ENCODE results near the gene LARGE1.

The LARGE1 gene

DNA sequence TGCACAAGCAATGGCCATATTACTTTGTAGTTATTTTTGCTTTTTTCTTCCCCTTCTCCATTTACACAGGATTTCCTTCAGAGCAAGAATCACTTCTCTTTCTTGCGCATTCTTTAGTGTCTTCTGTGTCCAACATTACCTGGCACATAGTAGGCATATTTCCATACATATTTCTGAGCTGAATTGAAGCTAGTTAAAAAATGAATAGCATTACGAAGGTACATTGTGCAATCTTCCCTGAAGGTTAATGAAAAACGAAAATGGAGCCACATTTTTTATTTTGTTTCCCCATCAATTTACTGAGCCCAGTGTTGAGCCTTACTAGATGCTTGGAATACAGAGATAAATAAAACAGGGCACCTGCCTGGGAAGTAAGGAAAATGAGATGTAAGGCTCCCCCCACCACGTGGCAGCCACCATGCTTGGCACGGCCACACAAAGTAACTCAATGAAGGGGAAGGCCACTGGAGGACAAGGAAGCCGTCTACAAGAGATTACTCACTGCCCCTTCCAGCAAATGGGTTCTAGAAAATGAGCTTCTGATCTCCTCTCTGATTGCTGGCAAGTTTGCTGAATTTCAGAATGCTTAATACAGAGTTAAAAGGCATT lies 381.9 kb downstream of the LARGE1 start:
- DNase-seq (ENCODE audit: extremely low read depth in 1 of 2, low read depth in 1 of 2): no peak

GRCh38 chr22:33537059-33537458 lies 383.2 kb downstream of the LARGE1 start:
- no peak for DNase-seq (ENCODE audit: extremely low read depth in 1 of 2, low read depth in 1 of 2)

- DNase-seq (ENCODE audit: extremely low read depth in 1 of 2, low read depth in 1 of 2): no peak
These were observed 384.1 kb downstream of the LARGE1 start for GRCh38 chr22:33535937-33536875.

- DNase-seq (ENCODE audit: extremely low read depth in 1 of 2, low read depth in 1 of 2): no peak
These were observed 390.7 kb downstream of the LARGE1 start for GRCh38 chr22:33529424-33530113.

DNA sequence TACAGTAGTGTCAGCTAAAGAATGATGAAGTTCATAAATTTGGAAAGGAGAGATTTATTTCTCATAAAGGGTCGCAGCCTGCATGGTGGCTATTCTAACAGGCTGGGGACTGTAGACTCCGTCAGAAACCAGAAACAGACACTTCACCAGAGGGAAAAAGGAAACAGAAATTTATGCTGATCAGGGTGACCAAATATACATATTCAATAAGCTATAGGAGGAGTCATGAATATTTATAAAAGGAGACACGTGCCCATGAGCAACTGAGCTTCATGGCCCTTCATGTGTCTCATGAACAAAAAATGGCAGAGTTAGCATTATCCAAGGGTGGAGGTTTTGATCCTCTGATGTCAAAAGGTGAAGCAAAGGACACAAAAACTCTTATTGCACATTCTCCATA lies 392.1 kb downstream of the LARGE1 start:
- no peak for DNase-seq (ENCODE audit: extremely low read depth in 1 of 2, low read depth in 1 of 2)

- DNase-seq (ENCODE audit: extremely low read depth in 1 of 2, low read depth in 1 of 2): no peak
These were observed 393.7 kb downstream of the LARGE1 start for GRCh38 chr22:33526434-33527107.

DNA sequence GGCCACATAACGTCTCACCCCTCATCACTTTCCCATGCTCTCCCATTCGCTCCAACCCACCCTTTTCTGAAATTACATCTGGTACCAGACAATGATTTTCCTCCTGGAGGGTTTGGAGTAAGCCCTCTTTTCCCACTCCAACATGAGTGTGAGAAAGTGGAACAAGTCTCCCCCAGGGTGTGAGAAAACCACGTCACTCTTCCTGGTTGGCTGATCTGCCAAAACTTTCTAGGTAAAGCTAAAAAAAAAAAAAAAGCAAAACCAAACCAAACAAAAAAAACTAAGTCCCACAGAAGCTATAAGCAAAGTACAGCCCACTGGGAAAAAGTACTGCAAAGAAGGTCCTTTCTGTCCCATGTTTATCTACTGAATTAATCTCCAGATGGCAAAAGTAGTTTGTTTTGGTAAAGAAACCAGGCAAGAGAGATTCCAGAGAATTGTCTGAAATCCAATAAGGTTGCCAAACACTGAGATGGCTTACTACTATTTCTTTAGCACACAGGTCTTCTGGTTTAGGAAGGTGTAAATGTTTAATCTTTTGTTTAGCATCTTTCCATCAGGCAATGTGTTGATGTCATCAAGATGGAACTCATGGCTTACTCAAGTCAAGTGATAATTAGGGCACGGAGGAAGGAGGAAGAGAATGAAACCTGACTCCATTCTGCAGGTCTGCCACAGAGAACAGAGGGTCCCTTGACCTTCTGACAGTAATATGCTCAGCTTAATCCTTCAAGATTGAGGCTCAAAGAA lies 395.6 kb downstream of the LARGE1 start:
- no peak for DNase-seq (ENCODE audit: extremely low read depth in 1 of 2, low read depth in 1 of 2)

GRCh38 chr22:33521879-33522665 lies 398.2 kb downstream of the LARGE1 start:
- DNase-seq (ENCODE audit: extremely low read depth in 1 of 2, low read depth in 1 of 2): no peak

GRCh38 chr22:33520904-33521780 lies 399.1 kb downstream of the LARGE1 start:
- no peak for DNase-seq (ENCODE audit: extremely low read depth in 1 of 2, low read depth in 1 of 2)

- no peak for DNase-seq (ENCODE audit: extremely low read depth in 1 of 2, low read depth in 1 of 2)
These were observed 400.0 kb downstream of the LARGE1 start for GRCh38 chr22:33519974-33520903.

- no peak for DNase-seq (ENCODE audit: extremely low read depth in 1 of 2, low read depth in 1 of 2)
These were observed 401.0 kb downstream of the LARGE1 start for GRCh38 chr22:33519071-33519973.

DNA sequence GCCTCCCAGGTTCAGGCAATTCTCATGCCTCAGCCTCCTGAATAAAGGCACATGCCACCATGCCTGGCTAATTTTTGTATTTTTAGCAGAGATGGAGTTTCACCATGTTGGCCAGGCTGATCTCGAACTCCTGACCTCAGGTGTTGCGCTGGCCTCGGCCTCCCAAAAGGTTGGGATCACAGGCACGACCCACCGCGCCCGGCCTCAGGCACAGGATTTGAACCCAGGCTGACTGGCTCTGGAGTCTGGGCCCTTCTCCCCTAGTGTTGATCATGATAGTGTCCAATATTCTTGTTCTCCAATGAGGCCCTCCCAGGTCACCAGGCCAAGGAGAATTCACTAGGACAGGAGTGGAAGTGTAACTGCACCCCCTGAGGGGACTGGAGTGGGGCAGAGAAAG lies 401.9 kb downstream of the LARGE1 start:
- DNase-seq (ENCODE audit: extremely low read depth in 1 of 2, low read depth in 1 of 2): no peak

- no peak for DNase-seq (ENCODE audit: extremely low read depth in 1 of 2, low read depth in 1 of 2)
These were observed 404.5 kb downstream of the LARGE1 start for GRCh38 chr22:33515795-33516194.

DNA sequence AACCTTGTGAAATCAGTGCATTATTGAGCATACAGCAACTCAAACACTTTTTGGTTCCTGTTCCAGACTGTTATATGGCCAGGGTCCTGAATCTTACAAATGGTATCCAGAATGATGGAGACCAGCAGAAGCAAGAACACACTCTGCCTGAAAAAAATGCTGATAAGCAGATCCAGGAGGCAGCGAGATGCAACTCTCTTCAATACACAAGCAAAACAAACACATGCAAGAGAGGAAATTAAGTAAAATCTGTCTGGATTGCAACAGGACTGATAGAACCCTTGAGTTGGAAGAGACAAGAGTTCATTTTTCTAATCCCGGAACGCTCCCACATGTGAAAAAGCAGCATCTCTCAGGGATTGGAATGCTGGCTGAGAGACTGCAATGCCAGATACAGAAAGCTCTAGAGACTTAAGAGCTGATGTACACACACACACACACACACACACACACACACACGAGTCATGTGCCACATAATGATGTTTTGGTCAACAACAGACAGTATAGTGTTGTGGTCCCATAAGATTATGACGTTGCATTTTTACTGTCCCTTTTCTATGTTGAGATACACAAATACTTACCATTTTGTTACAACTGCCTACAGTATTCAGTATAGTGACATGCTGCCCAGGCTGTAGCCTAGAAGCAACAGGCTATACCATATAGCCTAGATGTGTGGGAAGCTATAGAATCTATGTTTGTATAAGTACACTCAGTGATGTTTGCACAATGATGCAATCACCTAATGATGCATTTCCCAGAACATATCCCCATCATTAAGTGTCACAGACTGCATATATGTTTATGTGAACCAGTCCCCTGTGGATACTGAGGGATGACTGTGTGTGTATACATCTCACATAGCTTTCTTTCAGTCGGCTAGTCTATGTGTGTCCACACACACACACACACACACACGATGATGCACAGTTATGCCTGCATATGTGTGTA lies 406.6 kb downstream of the LARGE1 start:
- no peak for DNase-seq (ENCODE audit: extremely low read depth in 1 of 2, low read depth in 1 of 2)

DNA sequence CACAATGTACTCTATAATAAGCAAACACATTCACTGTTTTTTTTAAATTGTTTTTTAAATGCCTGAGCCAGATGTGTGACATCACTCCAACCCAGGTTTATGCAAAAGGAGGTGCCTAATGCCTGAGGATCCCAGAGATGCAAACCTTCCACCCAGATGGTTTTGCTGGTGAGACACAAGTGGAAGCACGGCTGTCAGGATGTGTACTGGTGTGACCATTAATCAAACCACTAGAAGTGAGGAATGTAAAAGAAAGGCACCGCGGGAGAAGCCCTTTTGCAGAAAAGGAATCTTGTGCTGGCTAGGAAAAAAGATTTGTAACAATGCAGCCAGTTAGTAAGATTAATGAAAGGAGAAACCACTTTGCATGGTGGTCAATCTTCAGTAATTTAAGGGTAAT lies 407.4 kb downstream of the LARGE1 start:
- no peak for DNase-seq (ENCODE audit: extremely low read depth in 1 of 2, low read depth in 1 of 2)
